HEK293 (cell line): ENCODE data around the gene IFT122.
"Not testable (repeated sequence)": the region's sequence is repeated elsewhere in the genome, so short reads cannot be mapped to it uniquely, and the experiment has no call there.

Source experiments
- ATF2 ChIP-seq: fragments of 450-650 bp; formaldehyde crosslinking; IDR thresholded peaks from 2 replicates; pipeline ENCODE4 v1.5.1; 2016; ENCODE audit warnings: missing biosample characterization, missing genetic modification characterization, low read depth
- CTCF ChIP-seq: fragments of 450-650 bp; formaldehyde crosslinking; IDR thresholded peaks from 2 replicates; pipeline ENCODE4 v1.5.1; 2016; ENCODE audit warnings: missing biosample characterization, missing genetic modification characterization
- SETDB1 ChIP-seq: IDR thresholded peaks from one replicate; pipeline ENCODE4 v1.6.1; 2017; ENCODE audit warnings: mild to moderate bottlenecking, low read length, moderate library complexity, mixed read lengths; ENCODE audit not compliant: insufficient read length
- SP2 ChIP-seq: fragments of 450-650 bp; formaldehyde crosslinking; IDR thresholded peaks from 2 replicates; pipeline ENCODE4 v1.5.1; 2016; ENCODE audit warnings: missing biosample characterization, missing genetic modification characterization
- YY1 ChIP-seq: fragments of 450-650 bp; formaldehyde crosslinking; IDR thresholded peaks from 2 replicates; pipeline ENCODE4 v1.5.1; 2018; ENCODE audit warnings: missing biosample characterization, missing genetic modification characterization
- ZBTB7A ChIP-seq: fragments of 450-650 bp; formaldehyde crosslinking; IDR thresholded peaks from 2 replicates; pipeline ENCODE4 v1.5.1; 2016; ENCODE audit warnings: low read depth, missing biosample characterization, missing genetic modification characterization
- ZNF184 ChIP-seq: fragments of 450-650 bp; IDR thresholded peaks from 2 replicates; pipeline ENCODE4 v1.5.1; 2018; ENCODE audit warnings: missing biosample characterization, mild to moderate bottlenecking, missing genetic modification characterization
- ZNF274 ChIP-seq, 2 experiments: fragments of 200-500 bp in 1 of 2; fragments of 450-650 bp in 1 of 2; sonication (Bioruptor generic) in 1 of 2; formaldehyde crosslinking in 1 of 2; IDR thresholded peaks; 2 replicates each; pipeline versions ENCODE4 v1.5.1 to v1.6.1; 2014 to 2016; ENCODE audit warnings: borderline replicate concordance in 1 of 2, inconsistent platforms in 1 of 2, low read length in 1 of 2, missing biosample characterization in 1 of 2, missing genetic modification characterization in 1 of 2
- ZNF324 ChIP-seq: fragments of 450-650 bp; formaldehyde crosslinking; IDR thresholded peaks from 2 replicates; pipeline ENCODE4 v1.5.1; 2016; ENCODE audit warnings: missing biosample characterization, missing genetic modification characterization
- ZNF404 ChIP-seq: fragments of 450-650 bp; formaldehyde crosslinking; IDR thresholded peaks from 2 replicates; pipeline ENCODE4 v1.5.1; 2017; ENCODE audit warnings: missing biosample characterization, missing genetic modification characterization
- ZNF416 ChIP-seq: fragments of 450-650 bp; formaldehyde crosslinking; IDR thresholded peaks from 2 replicates; pipeline ENCODE4 v1.5.1; 2016; ENCODE audit warnings: missing biosample characterization, missing genetic modification characterization
- ZNF510 ChIP-seq: fragments of 450-650 bp; formaldehyde crosslinking; IDR thresholded peaks from 2 replicates; pipeline ENCODE4 v1.5.1; 2018; ENCODE audit warnings: mild to moderate bottlenecking, missing genetic modification characterization, missing biosample characterization; ENCODE audit not compliant: insufficient replicate concordance
- ZNF670 ChIP-seq: fragments of 450-650 bp; formaldehyde crosslinking; IDR thresholded peaks from 2 replicates; pipeline ENCODE4 v1.5.1; 2016; ENCODE audit warnings: missing biosample characterization, missing genetic modification characterization, low read depth

GRCh38 chr3:129491077-129491476 lies 51.1 kb downstream of the IFT122 start:
- not testable (repeated sequence) for TF ChIP-seq CTCF (tag by site-specific recombination); ZNF184 (tag by site-specific recombination); SP2; ZNF510; ZNF274 (IDR thresholded peaks at IDR 0.05; ENCODE audit: low read length); ZNF274 (tag by site-specific recombination; IDR thresholded peaks at IDR 0.05; ENCODE audit: borderline replicate concordance); ZNF416 (tag by site-specific recombination); SETDB1; YY1; ZNF324 (tag by site-specific recombination); ZNF670 (tag by site-specific recombination); ZNF404 (tag by site-specific recombination); ATF2; ZBTB7A (tag by site-specific recombination)
